B cell (primary cell): ENCODE data around the gene ZNF423.

ENCODE experiments used
- CTCF ChIP-seq: fragments of 200-600 bp; IDR thresholded peaks from one replicate; pipeline ENCODE4 v1.8.0; 2022; ENCODE audit warnings: antibody characterized with exemption, mild to moderate bottlenecking
- EZH2 ChIP-seq: IDR thresholded peaks from 2 replicates; pipeline ENCODE4 v1.6.1; 2012; ENCODE audit warnings: borderline replicate concordance, low read depth, mild to moderate bottlenecking, moderate library complexity, low read length; ENCODE audit not compliant: insufficient read depth, poor library complexity, severe bottlenecking

- TF ChIP-seq CTCF (no peak), EZH2 (no peak)
Measured at GRCh38 chr16:49652456-49653172, 203.3 kb downstream of the ZNF423 start.
